K562 (cell line): ENCODE measurements around the gene CTNNA3. TPM values are rescaled to one million over a fixed set of nuclear protein-coding genes. Genes with fewer than 3 reads are reported as not detected.

Experiments used
- ATAC-seq: fragments of 200-7000 bp; cut with Tn5 transposase; 3 replicates; pipeline ENCODE4 v1.9.1; 2020; ENCODE audit warnings: moderate library complexity
- BruUV-seq: library from RNA; stranded (reverse); fragments of 400-500 nt; replicated peaks from 2 replicates; lab custom pipeline; 2021; lab: Mats Ljungman, UMichigan
- CTCF ChIA-PET: fragments of 300-600 bp; formaldehyde crosslinking; extraction: SDS; loops from one replicate; lab custom pipeline; 2021; ENCODE audit warnings: low intra/inter-chr PET ratio; lab: Yijun Ruan, JAX
- POLR2A ChIA-PET: fragments of 300-600, 350-650 bp; sonication (Branson Sonifier 250); formaldehyde crosslinking; extraction: SDS; loops from one replicate; lab custom pipeline; 2021; ENCODE audit warnings: antibody characterized with exemption, inconsistent platforms; lab: Yijun Ruan, JAX
- DNase-seq, 4 experiments: peaks; one replicate each; pipeline versions ENCODE4 v3.0.0 to v3.0.0-alpha.2; 2011 to 2018; ENCODE audit warnings: low spot score in 3 of 4, mixed read lengths in 3 of 4; ENCODE audit errors: extremely low read depth in 1 of 4
- FAIRE-seq: peaks from 2 replicates; lab custom pipeline; 2011; peaks lifted over from hg19 to GRCh38; lab: Jason Lieb, UNC
- H2AFZ ChIP-seq: 2 replicates; pipeline ENCODE4 v1.6.0; 2011; ENCODE audit warnings: low read depth, low read length, control low read depth, inconsistent platforms
- H3K27ac ChIP-seq: fragments of 200-600 bp; 3 replicates; pipeline ENCODE4 v1.8.0; 2011; ENCODE audit warnings: low read depth, mild to moderate bottlenecking, control low read depth, inconsistent platforms, low read length, moderate library complexity, mixed read lengths; ENCODE audit errors: extremely low read depth
- H3K27me3 ChIP-seq, 2 experiments: fragments of 300-600 bp in 1 of 2; 2 replicates in 1 of 2; 3 replicates in 1 of 2; pipeline versions ENCODE4 v1.6.0 to v1.8.0; 2011; ENCODE audit warnings: inconsistent platforms in 2 of 2, low read length in 2 of 2, mild to moderate bottlenecking in 1 of 2, mixed read lengths in 1 of 2, moderate library complexity in 1 of 2; ENCODE audit not compliant: control insufficient read depth in 2 of 2, insufficient read depth in 2 of 2
- H3K36me3 ChIP-seq: fragments of 300-600 bp; 3 replicates; pipeline ENCODE4 v1.8.0; 2011; ENCODE audit warnings: mild to moderate bottlenecking, low read length, inconsistent platforms; ENCODE audit not compliant: control insufficient read depth, insufficient read depth
- H3K4me1 ChIP-seq, 2 experiments: fragments of 200-600 bp in 1 of 2; replicated peaks in 1 of 2; 2 replicates in 1 of 2; 3 replicates in 1 of 2; pipeline versions ENCODE4 v1.5.1 to v1.8.0; 2011; ENCODE audit warnings: inconsistent platforms in 2 of 2, low read length in 2 of 2, mild to moderate bottlenecking in 1 of 2, mixed read lengths in 1 of 2, moderate library complexity in 1 of 2; ENCODE audit not compliant: control insufficient read depth in 2 of 2, insufficient read depth in 2 of 2
- H3K4me2 ChIP-seq: 2 replicates; pipeline ENCODE4 v1.6.1; 2011; ENCODE audit warnings: low read length, control low read depth, inconsistent platforms, mixed read lengths; ENCODE audit not compliant: insufficient read depth
- H3K4me3 ChIP-seq: fragments of 200-600 bp; sonication (generic), shearing (Covaris generic); 2 replicates; pipeline ENCODE4 v1.5.1; 2016; ENCODE audit warnings: control low read depth, inconsistent platforms
- H3K79me2 ChIP-seq: fragments of 200-600 bp; 3 replicates; pipeline ENCODE4 v1.8.0; 2011; ENCODE audit warnings: low read length, inconsistent platforms; ENCODE audit not compliant: control insufficient read depth, insufficient read depth
- H3K9ac ChIP-seq, 2 experiments: 2 replicates each; pipeline versions ENCODE4 v1.6.0 to v1.6.1; 2011; ENCODE audit warnings: low read depth in 2 of 2, low read length in 2 of 2, control low read depth in 1 of 2, inconsistent platforms in 1 of 2, mild to moderate bottlenecking in 1 of 2, mixed read lengths in 1 of 2; ENCODE audit not compliant: insufficient read depth in 1 of 2
- H3K9me1 ChIP-seq: one replicate; pipeline ENCODE4 v1.6.0; 2011; ENCODE audit warnings: inconsistent platforms, mild to moderate bottlenecking, low read length, moderate library complexity; ENCODE audit not compliant: control insufficient read depth, insufficient read depth
- H3K9me3 ChIP-seq: replicated peaks from 2 replicates; pipeline ENCODE4 v1.5.1; 2011; ENCODE audit warnings: low read depth, low read length, inconsistent platforms; ENCODE audit not compliant: control insufficient read depth, insufficient read depth
- H4K20me1 ChIP-seq: replicated peaks from 2 replicates; pipeline ENCODE4 v1.6.1; 2011; ENCODE audit warnings: low read length, inconsistent platforms, mixed read lengths; ENCODE audit not compliant: control insufficient read depth, insufficient read depth
- CAMTA2 ChIP-seq: fragments of 250-450 bp; sonication (Bioruptor Pico); conservative IDR thresholded peaks from 2 replicates; pipeline ENCODE4 v1.5.1; 2022
- DPF2 ChIP-seq: fragments of 450-650 bp; IDR thresholded peaks from 2 replicates; pipeline ENCODE4 v1.6.1; 2016
- HDGF ChIP-seq: fragments of 450-650 bp; IDR thresholded peaks from 2 replicates; pipeline ENCODE4 v1.6.1; 2016
- HNRNPUL1 ChIP-seq: fragments of 200-400 bp; formaldehyde crosslinking; IDR thresholded peaks from 2 replicates; pipeline ENCODE4 v1.6.1; 2017; ENCODE audit warnings: low read length
- KAT8 ChIP-seq: fragments of 450-650 bp; IDR thresholded peaks from 2 replicates; pipeline ENCODE4 v1.6.1; 2016; ENCODE audit warnings: low read depth, mild to moderate bottlenecking
- NCOA2 ChIP-seq, 2 experiments: fragments of 450-650 bp; IDR thresholded peaks; 2 replicates each; pipeline ENCODE4 v1.6.1; 2018; ENCODE audit warnings: mild to moderate bottlenecking in 2 of 2, moderate library complexity in 1 of 2; ENCODE audit not compliant: partially characterized antibody in 2 of 2
- NFYB ChIP-seq: IDR thresholded peaks from 2 replicates; pipeline ENCODE4 v1.6.1; 2011; ENCODE audit warnings: mild to moderate bottlenecking, moderate library complexity; ENCODE audit not compliant: insufficient read length; ENCODE audit errors: extremely low read depth
- TEAD1 ChIP-seq, 2 experiments: fragments of 450-650 bp in 1 of 2; sonication (generic) in 1 of 2; formaldehyde crosslinking; IDR thresholded peaks; 2 replicates each; pipeline versions ENCODE4 v1.4.0 to v1.8.0; 2020 to 2022; ENCODE audit warnings: mild to moderate bottlenecking in 2 of 2, missing genetic modification reagents in 1 of 2
- ZNF12 ChIP-seq: sonication (generic); formaldehyde crosslinking; IDR thresholded peaks from 2 replicates; pipeline ENCODE4 v1.4.0; 2020; ENCODE audit warnings: mild to moderate bottlenecking, missing genetic modification reagents
- ZNF23 ChIP-seq: fragments of 250-450 bp; sonication (Bioruptor Pico); IDR thresholded peaks from 2 replicates; pipeline ENCODE4 v1.4.0; 2020; ENCODE audit warnings: mild to moderate bottlenecking
- ZNF232 ChIP-seq: sonication (generic); formaldehyde crosslinking; IDR thresholded peaks from 2 replicates; pipeline ENCODE4 v1.8.0; 2022; ENCODE audit warnings: mild to moderate bottlenecking, missing genetic modification reagents
- ZNF354B ChIP-seq: fragments of 250-450 bp; sonication (Bioruptor Pico); IDR thresholded peaks from 2 replicates; pipeline ENCODE4 v1.4.0; 2020
- ZNF696 ChIP-seq: fragments of 250-450 bp; sonication (Bioruptor Pico); conservative IDR thresholded peaks from 2 replicates; pipeline ENCODE4 v1.4.0; 2020; ENCODE audit warnings: mild to moderate bottlenecking, moderate library complexity
- WGBS: fragments of 100-300 bp; shearing (Covaris generic); methylation state at CpG from one replicate; pipeline ENCODE4 v1.1.6; 2016; ENCODE audit warnings: low coverage, mixed read lengths; ENCODE audit not compliant: insufficient coverage; ENCODE audit errors: missing lambda C conversion rate; 5-methylcytosine and 5-hydroxymethylcytosine counted together
- in situ Hi-C: fragments of 300-500 bp; cut with MboI; formaldehyde crosslinking; loops from 4 replicates; pipeline ENCODE4 v1.15.0; 2018; ENCODE audit warnings: inconsistent platforms, mixed read lengths
- intact Hi-C: fragments of 100-400 bp; cut with micrococcal nuclease; formaldehyde crosslinking; loops from 2 replicates; pipeline ENCODE4 v1.14.2; 2022
- polyA plus RNA-seq, 8 experiments: library from polyadenylated mRNA; depleted of rRNA in 4 of 8; stranded (reverse) in 5 of 8; unstranded in 3 of 8; fragments of >200 nt; fragmentation: Nextera tagmentation in 2 of 8; fragmentation: Illumina TruSeq in 1 of 8; extraction: Ambion mirVana in 2 of 8; extraction: Trizol in 1 of 8; gene quantifications; 2 replicates each; pipeline versions ENCODE4 v1.2.1 to v1.2.3, GENCODE V29; 2011 to 2014; ENCODE audit warnings: inconsistent platforms in 1 of 8, missing spikeins in 1 of 8
- total RNA-seq, 7 experiments: library from RNA; depleted of rRNA in 6 of 7; stranded (reverse); fragments of >200 nt in 6 of 7; fragmentation: Illumina TruSeq in 2 of 7; extraction: Trizol in 2 of 7; gene quantifications; 2 replicates each; pipeline versions ENCODE4 v1.2.1 to v1.2.3, GENCODE V29; 2011 to 2021; ENCODE audit warnings: low replicate concordance in 1 of 7
- TF ChIP-seq, protein P1 (sequence below): fragments of 250-450 bp; sonication (Bioruptor Pico); IDR thresholded peaks from 2 replicates; pipeline ENCODE4 v1.6.1; 2021; ENCODE audit warnings: mild to moderate bottlenecking
- TF ChIP-seq, protein P2 (sequence below): fragments of 250-450 bp; sonication (Bioruptor Pico); IDR thresholded peaks from 2 replicates; pipeline ENCODE4 v1.5.0; 2020; ENCODE audit warnings: mild to moderate bottlenecking

Gene CTNNA3
- total and polyA plus RNA-seq, 9 of the 15 experiments (the other 6 are each of a cell fraction or from before 2014, with no cell fraction given): 0.04 TPM; not detected in 8

DNA sequence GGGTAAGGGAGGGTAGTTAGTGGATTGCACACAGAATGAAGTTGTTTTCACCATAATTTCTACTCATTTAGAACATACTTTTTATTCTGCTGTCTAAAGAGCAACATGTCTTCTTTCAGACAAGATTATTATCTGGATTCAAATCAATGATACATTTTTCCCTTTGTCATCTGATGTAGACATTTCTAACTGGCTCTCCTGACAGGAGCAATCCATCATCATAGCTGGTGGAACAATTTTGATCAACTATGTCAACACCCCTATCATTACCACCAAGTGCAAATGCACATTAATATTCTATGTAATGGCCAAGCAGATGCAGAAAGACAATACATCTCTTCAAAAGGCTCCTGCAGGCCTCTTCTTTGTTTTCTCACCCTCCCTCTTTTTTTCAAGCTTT lies 1443.0 kb downstream of the CTNNA3 start:
- CTCF ChIA-PET: no interaction called here
- intact Hi-C loops (no loop called here), in situ Hi-C loops (no loop called here)

DNA sequence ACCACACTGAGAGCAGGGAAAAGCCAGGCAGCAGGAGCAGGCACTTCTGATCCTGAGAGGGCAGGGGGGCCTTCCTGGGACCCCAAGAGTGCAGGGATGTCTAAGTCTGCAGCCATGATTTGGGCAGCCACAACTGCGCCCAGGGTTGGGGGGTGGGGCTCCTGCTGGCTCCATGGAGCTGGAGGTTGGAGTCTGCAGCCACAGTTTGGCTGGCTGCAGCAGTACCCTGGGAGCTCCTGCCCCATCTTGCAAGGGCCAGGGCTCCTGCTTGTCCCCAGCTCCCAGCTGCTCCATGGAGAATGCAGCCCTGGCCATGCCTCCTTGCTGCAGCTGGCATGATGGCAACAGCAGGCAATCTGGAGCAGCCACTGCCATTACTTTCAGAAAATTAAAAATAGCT lies 1449.8 kb downstream of the CTNNA3 start:
- H3K9ac ChIP-seq: no peak overlapping the region
- no peaks in the 10 kb centered on the region for H3K36me3 ChIP-seq
- no peak for DNase-seq
- no peaks in the 10 kb centered on the region for H4K20me1 ChIP-seq
- H3K79me2 ChIP-seq: no peaks in the 10 kb centered on the region
- H3K9me3 ChIP-seq: no peaks in the 10 kb centered on the region
- POLR2A ChIA-PET: no interaction called here
- CTCF ChIA-PET: no interaction called here
- intact Hi-C loops (no loop called here), in situ Hi-C loops (no loop called here)
- H3K9me1 ChIP-seq: no peaks in the 10 kb centered on the region
- no peak for ATAC-seq
- 0% methylated on average over 1 of the region's 1 CpG for WGBS
- no peak for FAIRE-seq
- H3K27me3 ChIP-seq: no peaks in the 10 kb centered on the region
- TF ChIP-seq ZNF354B: no peak
- TF ChIP-seq NCOA2 (IDR thresholded peaks at IDR 0.05; ENCODE audit: partially characterized antibody in 2 of 2): no peak
- TF ChIP-seq, protein P1, sequence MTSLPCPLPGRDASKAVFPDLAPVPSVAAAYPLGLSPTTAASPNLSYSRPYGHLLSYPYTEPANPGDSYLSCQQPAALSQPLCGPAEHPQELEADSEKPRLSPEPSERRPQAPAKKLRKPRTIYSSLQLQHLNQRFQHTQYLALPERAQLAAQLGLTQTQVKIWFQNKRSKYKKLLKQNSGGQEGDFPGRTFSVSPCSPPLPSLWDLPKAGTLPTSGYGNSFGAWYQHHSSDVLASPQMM (CRISPR knock-in tag): no peak
- no peak for TF ChIP-seq KAT8
- TF ChIP-seq DPF2: no peak
- TF ChIP-seq TEAD1 (CRISPR knock-in tag; IDR thresholded peaks at IDR 0.05): no peak
- no peak for TF ChIP-seq HDGF
- no peak for TF ChIP-seq CAMTA2 (CRISPR knock-in tag)
- TF ChIP-seq, all 486 proteins: peak for 0
- Histone ChIP-seq H3K27ac (no peak overlapping the region), H3K4me2 (no peak overlapping the region), H2AFZ (no peak overlapping the region), H3K4me1 (no peaks in the 10 kb centered on the region), H3K4me3 (no peak overlapping the region)
- BruUV-seq: no TSS peak

More for the DNA sequence above, 1443.0 kb downstream of the CTNNA3 start:
- H3K9ac ChIP-seq: no peak overlapping the region
- no peaks in the 10 kb centered on the region for H3K27me3 ChIP-seq
- no peaks in the 10 kb centered on the region for H3K4me1 ChIP-seq
- no peak overlapping the region for H3K27ac ChIP-seq
- TF ChIP-seq NFYB (no peak), ZNF12 (CRISPR knock-in tag) (no peak), ZNF232 (no peak), ZNF696 (CRISPR knock-in tag) (no peak), ZNF23 (CRISPR knock-in tag) (no peak), HNRNPUL1 (no peak)
- TF ChIP-seq, protein P2, sequence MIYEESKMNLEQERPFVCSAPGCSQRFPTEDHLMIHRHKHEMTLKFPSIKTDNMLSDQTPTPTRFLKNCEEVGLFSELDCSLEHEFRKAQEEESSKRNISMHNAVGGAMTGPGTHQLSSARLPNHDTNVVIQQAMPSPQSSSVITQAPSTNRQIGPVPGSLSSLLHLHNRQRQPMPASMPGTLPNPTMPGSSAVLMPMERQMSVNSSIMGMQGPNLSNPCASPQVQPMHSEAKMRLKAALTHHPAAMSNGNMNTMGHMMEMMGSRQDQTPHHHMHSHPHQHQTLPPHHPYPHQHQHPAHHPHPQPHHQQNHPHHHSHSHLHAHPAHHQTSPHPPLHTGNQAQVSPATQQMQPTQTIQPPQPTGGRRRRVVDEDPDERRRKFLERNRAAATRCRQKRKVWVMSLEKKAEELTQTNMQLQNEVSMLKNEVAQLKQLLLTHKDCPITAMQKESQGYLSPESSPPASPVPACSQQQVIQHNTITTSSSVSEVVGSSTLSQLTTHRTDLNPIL (CRISPR knock-in tag): no peak
- H3K9me3 ChIP-seq: no peaks in the 10 kb centered on the region
- POLR2A ChIA-PET: no interaction called here
- no peaks in the 10 kb centered on the region for H3K79me2 ChIP-seq
- FAIRE-seq (no peak), DNase-seq (no peak), ATAC-seq (no peak)
- no peaks in the 10 kb centered on the region for H3K36me3 ChIP-seq
- BruUV-seq: no TSS peak
- H3K9me1 ChIP-seq: no peaks in the 10 kb centered on the region
- H4K20me1 ChIP-seq: no peaks in the 10 kb centered on the region
- H2AFZ ChIP-seq: no peak overlapping the region
- H3K4me2 ChIP-seq: no peak overlapping the region
- no peak overlapping the region for H3K4me3 ChIP-seq
